PC-3 (cell line): ENCODE results near the gene NUDT13. TPM values are rescaled to one million over a fixed set of nuclear protein-coding genes. Genes with fewer than 3 reads are reported as not detected.

Source experiments
- ATAC-seq: fragments of 200-7000 bp; cut with Tn5 transposase; 2 replicates; pipeline ENCODE4 v1.9.1; 2020; ENCODE audit warnings: mild to moderate bottlenecking, moderate library complexity
- BruUV-seq: library from RNA; stranded (reverse); fragments of 400-500 nt; replicated peaks from 2 replicates; lab custom pipeline; 2021; lab: Mats Ljungman, UMichigan
- CTCF ChIA-PET: fragments of 300-600 bp; sonication (Branson Sonifier 250); formaldehyde crosslinking; loops from one replicate; lab custom pipeline; 2022; ENCODE audit warnings: antibody characterized with exemption; lab: Charles Lee
- POLR2A ChIA-PET: fragments of 300-600 bp; sonication (Branson Sonifier 250); formaldehyde crosslinking; loops from one replicate; lab custom pipeline; 2022; ENCODE audit warnings: antibody characterized with exemption; ENCODE audit not compliant: unreplicated experiment; lab: Charles Lee
- DNase-seq: peaks from one replicate; pipeline ENCODE4 v3.0.0-alpha.2; 2015
- H2AFZ ChIP-seq: fragments of 300-600 bp; sonication (generic); 2 replicates; pipeline ENCODE4 v1.6.0; 2016; ENCODE audit warnings: antibody characterized with exemption, low read length
- H3F3A ChIP-seq: fragments of 300-600 bp; sonication (generic); one replicate; pipeline ENCODE4 v1.6.0; 2017; ENCODE audit warnings: antibody characterized with exemption, low read length, control low read depth, mild to moderate bottlenecking; ENCODE audit not compliant: unreplicated experiment
- H3K27ac ChIP-seq: fragments of 300-600 bp; sonication (generic); 2 replicates; pipeline ENCODE4 v1.5.1; 2016; ENCODE audit warnings: mild to moderate bottlenecking, low read length
- H3K27me3 ChIP-seq: fragments of 300-600 bp; sonication (generic); 2 replicates; pipeline ENCODE4 v1.6.1; 2016; ENCODE audit warnings: low read length, mixed read lengths
- H3K36me3 ChIP-seq: fragments of 300-600 bp; sonication (generic); 2 replicates; pipeline ENCODE4 v1.6.1; 2016; ENCODE audit warnings: low read depth, mixed run types, low read length, mixed read lengths
- H3K4me1 ChIP-seq: fragments of 300-600 bp; sonication (generic); 2 replicates; pipeline ENCODE4 v1.5.1; 2016; ENCODE audit warnings: low read length; ENCODE audit not compliant: insufficient read depth
- H3K4me2 ChIP-seq: fragments of 300-600 bp; sonication (generic); 2 replicates; pipeline ENCODE4 v1.6.0; 2016; ENCODE audit warnings: low read length
- H3K4me3 ChIP-seq: fragments of 300-600 bp; sonication (generic); 2 replicates; pipeline ENCODE4 v1.5.1; 2016; ENCODE audit warnings: mild to moderate bottlenecking, low read length, mixed read lengths
- H3K79me2 ChIP-seq: fragments of 300-600 bp; sonication (generic); 2 replicates; pipeline ENCODE4 v1.6.1; 2017; ENCODE audit warnings: low read length, mixed read lengths
- H3K9ac ChIP-seq: fragments of 300-600 bp; sonication (generic); 2 replicates; pipeline ENCODE4 v1.6.0; 2016; ENCODE audit warnings: mild to moderate bottlenecking, low read length
- H3K9me2 ChIP-seq: fragments of 300-600 bp; sonication (generic); replicated peaks from 2 replicates; pipeline ENCODE4 v1.6.1; 2016; ENCODE audit warnings: mixed run types, low read length, mixed read lengths
- H3K9me3 ChIP-seq: fragments of 300-600 bp; sonication (generic); 2 replicates; pipeline ENCODE4 v1.6.1; 2016; ENCODE audit warnings: low read length, mixed read lengths
- H4K20me1 ChIP-seq: fragments of 300-600 bp; sonication (generic); 2 replicates; pipeline ENCODE4 v1.6.1; 2016; ENCODE audit warnings: low read length, mixed read lengths
- EZH2 ChIP-seq: fragments of 300-600 bp; sonication (generic); IDR thresholded peaks from one replicate; pipeline ENCODE4 v1.6.1; 2017; ENCODE audit warnings: antibody characterized with exemption, mild to moderate bottlenecking, low read length; ENCODE audit not compliant: unreplicated experiment
- EZH2phosphoT487 ChIP-seq: fragments of 300-600 bp; sonication (generic); IDR thresholded peaks from 2 replicates; pipeline ENCODE4 v1.6.1; 2018; ENCODE audit warnings: mild to moderate bottlenecking, antibody characterized with exemption, low read length, borderline replicate concordance
- intact Hi-C: fragments of 100-400 bp; cut with micrococcal nuclease; formaldehyde crosslinking; loops from 2 replicates; pipeline ENCODE4 v1.9.0; 2023
- total RNA-seq: library from RNA; depleted of rRNA; stranded (reverse); fragments of >200 nt; gene quantifications from 2 replicates; pipeline ENCODE4 v1.2.3, GENCODE V29; 2014
- TF ChIP-seq, protein P1 (sequence below): fragments of 300-600 bp; sonication (generic); conservative IDR thresholded peaks from 2 replicates; pipeline ENCODE4 v1.5.1; 2017; ENCODE audit warnings: antibody characterized with exemption, low read depth, mild to moderate bottlenecking, low read length

The NUDT13 gene
- total RNA-seq, 1 experiment from 2014 or later: 1.8 TPM

DNA sequence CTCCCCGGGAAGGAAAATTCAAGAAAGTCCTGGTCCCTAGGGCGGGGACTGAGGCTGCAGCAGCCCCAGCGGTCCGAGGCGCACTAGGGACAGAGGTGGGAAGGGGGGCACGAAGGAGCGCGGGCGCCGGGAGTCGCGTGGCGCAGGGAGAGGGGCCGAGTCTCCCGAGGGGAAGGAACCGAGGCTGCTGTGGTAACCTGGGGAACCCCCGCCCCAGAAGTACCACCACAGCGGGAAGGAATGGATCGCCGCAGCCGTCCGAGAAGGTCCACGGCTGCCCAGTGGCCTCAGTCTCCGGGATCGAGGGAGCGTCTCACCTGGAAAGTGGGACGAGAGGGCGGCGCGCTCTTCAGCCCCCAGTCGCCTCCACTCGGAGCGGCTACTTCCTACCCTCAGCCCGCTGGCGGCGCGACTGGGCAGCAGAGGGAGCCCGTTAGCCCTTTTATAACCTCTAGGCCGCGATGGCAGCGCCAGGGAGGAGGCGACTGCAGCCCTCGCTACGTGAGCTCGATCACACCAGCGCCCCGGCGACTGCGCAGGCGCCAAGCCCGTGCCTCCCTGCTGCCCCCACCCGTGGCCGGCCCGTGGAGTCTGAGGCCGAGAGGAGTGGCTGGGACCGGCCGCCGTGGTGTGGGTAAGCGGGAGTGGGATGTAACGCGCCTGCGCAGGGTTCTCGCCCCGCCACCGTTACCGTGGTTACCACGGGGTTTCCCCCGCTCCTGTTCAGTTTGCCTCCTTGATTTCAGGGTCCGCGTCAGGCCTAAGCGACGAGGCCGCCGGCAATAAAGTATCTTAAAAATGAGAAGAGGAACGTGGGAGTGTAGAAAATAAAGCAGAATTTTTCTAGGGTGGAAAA is 13.6 kb upstream of the NUDT13 start, which contains the start of gene P4HA1:
Gene P4HA1, minus strand, starts transcription at position 418 of the 856 bp plus-strand sequence. CDS start 21,983 bp downstream, outside the sequence.
- ChIA-PET POLR2A (interaction anchor here (0.5 to 2.1 kb wide), 27 partner anchors 9 to 1819 kb away, joined by 3 to 32 read pairs (median 6); no protein-coding TSS in a partner anchor), CTCF (interaction anchor here (0.5 to 2.0 kb wide), 30 partner anchors 9 to 736 kb away, joined by 3 to 20 read pairs (median 6); partner anchors contain the start of genes DNAJC9, ECD, FAM149B1 and NUDT13)
- H3K27me3 ChIP-seq: no peaks in the 10 kb centered on the region
- ATAC-seq (peak; percentile 90), DNase-seq (peak; percentile 100)
- no peaks in the 10 kb centered on the region for H3K9me3 ChIP-seq
- TF ChIP-seq, protein P1, sequence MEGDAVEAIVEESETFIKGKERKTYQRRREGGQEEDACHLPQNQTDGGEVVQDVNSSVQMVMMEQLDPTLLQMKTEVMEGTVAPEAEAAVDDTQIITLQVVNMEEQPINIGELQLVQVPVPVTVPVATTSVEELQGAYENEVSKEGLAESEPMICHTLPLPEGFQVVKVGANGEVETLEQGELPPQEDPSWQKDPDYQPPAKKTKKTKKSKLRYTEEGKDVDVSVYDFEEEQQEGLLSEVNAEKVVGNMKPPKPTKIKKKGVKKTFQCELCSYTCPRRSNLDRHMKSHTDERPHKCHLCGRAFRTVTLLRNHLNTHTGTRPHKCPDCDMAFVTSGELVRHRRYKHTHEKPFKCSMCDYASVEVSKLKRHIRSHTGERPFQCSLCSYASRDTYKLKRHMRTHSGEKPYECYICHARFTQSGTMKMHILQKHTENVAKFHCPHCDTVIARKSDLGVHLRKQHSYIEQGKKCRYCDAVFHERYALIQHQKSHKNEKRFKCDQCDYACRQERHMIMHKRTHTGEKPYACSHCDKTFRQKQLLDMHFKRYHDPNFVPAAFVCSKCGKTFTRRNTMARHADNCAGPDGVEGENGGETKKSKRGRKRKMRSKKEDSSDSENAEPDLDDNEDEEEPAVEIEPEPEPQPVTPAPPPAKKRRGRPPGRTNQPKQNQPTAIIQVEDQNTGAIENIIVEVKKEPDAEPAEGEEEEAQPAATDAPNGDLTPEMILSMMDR: peak; percentile 99
- TF ChIP-seq EZH2: no peak
- TF ChIP-seq EZH2phosphoT487: no peak
- H2AFZ ChIP-seq: peak within 1 kb of the TSS; percentile 78
- H3K79me2 ChIP-seq: peaks cover 47% of the 10 kb centered on the region
- H3K27ac ChIP-seq: peak within 1 kb of the TSS; percentile 34
- TSS peak; percentile 47 for BruUV-seq
- no peaks in the 10 kb centered on the region for H3K9me2 ChIP-seq
- intact Hi-C loops: loop anchor here (1.0 to 5.0 kb wide), 7 partner anchors 8 to 261 kb away; partner anchors contain the start of genes CFAP70, ECD and FAM149B1
- no peaks in the 10 kb centered on the region for H3K36me3 ChIP-seq
- H3K4me1 ChIP-seq: peaks cover 20% of the 10 kb centered on the region
- no peaks in the 10 kb centered on the region for H3F3A ChIP-seq
- peak within 1 kb of the TSS; percentile 78 for H3K4me2 ChIP-seq
- peaks cover 21% of the 10 kb centered on the region for H4K20me1 ChIP-seq
- peak within 1 kb of the TSS; percentile 64 for H3K4me3 ChIP-seq
- H3K9ac ChIP-seq: peak within 1 kb of the TSS; percentile 71

- Histone ChIP-seq H3K9ac (peak overlapping the region; percentile 71), H3F3A (no peaks in the 10 kb centered on the region), H3K4me1 (peaks cover 20% of the 10 kb centered on the region), H3K4me3 (peak overlapping the region; percentile 64), H3K79me2 (peaks cover 41% of the 10 kb centered on the region), H3K4me2 (peak overlapping the region; percentile 78), H3K9me3 (no peaks in the 10 kb centered on the region), H3K27me3 (no peaks in the 10 kb centered on the region), H4K20me1 (peaks cover 17% of the 10 kb centered on the region), H3K9me2 (no peaks in the 10 kb centered on the region), H3K27ac (peak overlapping the region; percentile 31), H3K36me3 (no peaks in the 10 kb centered on the region), H2AFZ (peak overlapping the region; percentile 78)
- TSS peak; percentile 72 for BruUV-seq
- ATAC-seq (peak; percentile 0; the same call in 1 of the 2 replicates), DNase-seq (no peak)
- intact Hi-C loops: loop anchor here (2.0 to 5.0 kb wide), 2 partner anchors 72 to 260 kb away; partner anchors contain the start of genes CFAP70, ECD and FAM149B1
- TF ChIP-seq, protein P1: no peak
- TF ChIP-seq EZH2phosphoT487: no peak
- TF ChIP-seq EZH2: no peak
- CTCF ChIA-PET: interaction anchor here (0.5 to 2.0 kb wide), 19 partner anchors 9 to 735 kb away, joined by 3 to 20 read pairs (median 6); partner anchors contain the start of genes DNAJC9, ECD, FAM149B1 and NUDT13
- POLR2A ChIA-PET: interaction anchor here (0.6 to 2.1 kb wide), 13 partner anchors 9 to 155 kb away, joined by 3 to 21 read pairs (median 7); no protein-coding TSS in a partner anchor
These were observed 13.0 kb upstream of the NUDT13 start for GRCh38 chr10:73097305-73097670.
